Mesenchymal stem cell (in vitro differentiated cells and primary cell): ENCODE data around the gene MXI1.

ENCODE experiments used
- DNase-seq: peaks from one replicate; pipeline ENCODE4 v3.0.0-alpha.2; 2013
- H2AFZ ChIP-seq: one replicate; pipeline ENCODE4 v1.6.1; 2013; ENCODE audit warnings: low read depth, mild to moderate bottlenecking, control low read depth, inconsistent platforms, low read length, moderate library complexity
- H2AK5ac ChIP-seq: 2 replicates; pipeline ENCODE4 v1.6.1; 2013; ENCODE audit warnings: low read length, moderate library complexity, mild to moderate bottlenecking, inconsistent platforms; ENCODE audit not compliant: severe bottlenecking
- H2BK120ac ChIP-seq: one replicate; pipeline ENCODE4 v1.6.1; 2013; ENCODE audit warnings: low read depth, mild to moderate bottlenecking, inconsistent platforms, low read length, moderate library complexity
- H2BK12ac ChIP-seq, 2 experiments: one replicate each; pipeline ENCODE4 v1.6.1; 2013; ENCODE audit warnings: inconsistent platforms in 2 of 2, low read length in 2 of 2, mild to moderate bottlenecking in 2 of 2, moderate library complexity in 2 of 2, control low read depth in 1 of 2
- H2BK15ac ChIP-seq: one replicate; pipeline ENCODE4 v1.6.1; 2013; ENCODE audit warnings: mild to moderate bottlenecking, low read depth, inconsistent platforms; ENCODE audit not compliant: poor library complexity, severe bottlenecking
- H2BK5ac ChIP-seq: 2 replicates; pipeline ENCODE4 v1.6.1; 2013; ENCODE audit warnings: low read depth, mild to moderate bottlenecking, low read length, control low read depth, inconsistent platforms; ENCODE audit not compliant: poor library complexity, severe bottlenecking
- H3K14ac ChIP-seq, 2 experiments: one replicate each; pipeline ENCODE4 v1.6.1; 2013; ENCODE audit warnings: inconsistent platforms in 2 of 2, low read length in 2 of 2, control low read depth in 1 of 2, mild to moderate bottlenecking in 1 of 2, moderate library complexity in 1 of 2
- H3K18ac ChIP-seq, 2 experiments: one replicate each; pipeline ENCODE4 v1.6.1; 2013; ENCODE audit warnings: inconsistent platforms in 2 of 2, low read length in 2 of 2, control low read depth in 1 of 2, low read depth in 1 of 2, mild to moderate bottlenecking in 1 of 2
- H3K23ac ChIP-seq, 2 experiments: one replicate each; pipeline ENCODE4 v1.6.1; 2013; ENCODE audit warnings: inconsistent platforms in 2 of 2, low read length in 2 of 2, mild to moderate bottlenecking in 2 of 2, moderate library complexity in 2 of 2, control low read depth in 1 of 2
- H3K27ac ChIP-seq: 2 replicates; pipeline ENCODE4 v1.5.1; 2013; ENCODE audit warnings: mild to moderate bottlenecking, moderate library complexity, low read length, control low read depth, inconsistent platforms; ENCODE audit not compliant: poor library complexity, severe bottlenecking
- H3K27me3 ChIP-seq, 2 experiments: 2 replicates each; pipeline versions ENCODE4 v1.6.1 to v1.7.0; 2013; ENCODE audit warnings: low read length in 2 of 2, mild to moderate bottlenecking in 2 of 2, moderate library complexity in 2 of 2, control low read depth in 1 of 2, inconsistent platforms in 1 of 2; ENCODE audit not compliant: control insufficient read depth in 1 of 2, insufficient read depth in 1 of 2
- H3K36me3 ChIP-seq, 2 experiments: 2 replicates each; pipeline versions ENCODE4 v1.6.1 to v1.7.0; 2013; ENCODE audit warnings: low read length in 2 of 2, control low read depth in 1 of 2, inconsistent platforms in 1 of 2, low read depth in 1 of 2, mild to moderate bottlenecking in 1 of 2; ENCODE audit not compliant: insufficient read depth in 2 of 2, control insufficient read depth in 1 of 2
- H3K4ac ChIP-seq, 2 experiments: one replicate each; pipeline ENCODE4 v1.6.1; 2013; ENCODE audit warnings: inconsistent platforms in 2 of 2, low read length in 2 of 2, mild to moderate bottlenecking in 2 of 2, moderate library complexity in 2 of 2, control low read depth in 1 of 2, low read depth in 1 of 2
- H3K4me1 ChIP-seq: 2 replicates; pipeline ENCODE4 v1.6.1; 2013; ENCODE audit warnings: low read depth, low read length, control low read depth; ENCODE audit not compliant: control insufficient read depth, insufficient read depth
- H3K4me2 ChIP-seq: 2 replicates; pipeline ENCODE4 v1.6.1; 2013; ENCODE audit warnings: low read length, mild to moderate bottlenecking, inconsistent platforms; ENCODE audit not compliant: poor library complexity, severe bottlenecking
- H3K4me3 ChIP-seq, 2 experiments: 2 replicates each; pipeline versions ENCODE4 v1.5.1 to v1.7.0; 2013; ENCODE audit warnings: low read length in 2 of 2, mild to moderate bottlenecking in 2 of 2, control low read depth in 1 of 2, low read depth in 1 of 2; ENCODE audit not compliant: insufficient read depth in 1 of 2
- H3K79me1 ChIP-seq: replicated peaks from 2 replicates; pipeline ENCODE4 v1.6.1; 2013; ENCODE audit warnings: mild to moderate bottlenecking, control low read depth, low read length, inconsistent platforms; ENCODE audit not compliant: poor library complexity, severe bottlenecking
- H3K9ac ChIP-seq: 2 replicates; pipeline ENCODE4 v1.7.0; 2013; ENCODE audit warnings: mild to moderate bottlenecking, low read length, moderate library complexity
- H3K9me3 ChIP-seq: 2 replicates; pipeline ENCODE4 v1.7.0; 2013; ENCODE audit warnings: mild to moderate bottlenecking, low read length; ENCODE audit not compliant: control insufficient read depth
- H4K8ac ChIP-seq: one replicate; pipeline ENCODE4 v1.6.1; 2013; ENCODE audit warnings: inconsistent platforms, mild to moderate bottlenecking, low read length, moderate library complexity
- H4K91ac ChIP-seq: one replicate; pipeline ENCODE4 v1.6.1; 2013; ENCODE audit warnings: mild to moderate bottlenecking, low read length, inconsistent platforms
- WGBS: methylation state at CpG from one replicate; pipeline ENCODE4 v1.1.7; 2013; ENCODE audit warnings: mixed read lengths; 5-methylcytosine and 5-hydroxymethylcytosine counted together

MXI1 gene

GRCh38 chr10:110223298-110223925 lies 16.0 kb downstream of the MXI1 start:
- Histone ChIP-seq H3K4me3 (no peak overlapping the region), H2BK5ac (no peak overlapping the region), H3K23ac (no peak overlapping the region), H3K27me3 (no peaks in the 10 kb centered on the region), H2AK5ac (no peak overlapping the region), H4K91ac (no peak overlapping the region), H4K8ac (no peak overlapping the region), H3K9ac (no peak overlapping the region), H3K14ac (no peak overlapping the region), H2BK15ac (no peak overlapping the region), H3K79me1 (peaks cover 9% of the 10 kb centered on the region), H3K18ac (no peak overlapping the region), H3K9me3 (no peaks in the 10 kb centered on the region), H2BK12ac (no peak overlapping the region), H3K4me2 (no peak overlapping the region), H2AFZ (no peak overlapping the region), H3K27ac (no peak overlapping the region), H3K4me1 (peaks cover 11% of the 10 kb centered on the region), H3K4ac (no peak overlapping the region), H2BK120ac (no peak overlapping the region), H3K36me3 (peaks cover 0 to 2% of the 10 kb centered on the region in 2 experiments)
- WGBS: 89% methylated on average over 8 of the region's 13 CpGs
- no peak for DNase-seq

- H4K8ac ChIP-seq: no peak overlapping the region
- H3K36me3 ChIP-seq: peaks cover 0 to 18% of the 10 kb centered on the region in 2 experiments
- no peak overlapping the region for H2BK120ac ChIP-seq
- H3K14ac ChIP-seq: no peak overlapping the region
- no peaks in the 10 kb centered on the region for H3K9me3 ChIP-seq
- no peak overlapping the region for H3K4me2 ChIP-seq
- no peak overlapping the region for H2BK12ac ChIP-seq
- no peak overlapping the region for H4K91ac ChIP-seq
- no peak overlapping the region for H3K27ac ChIP-seq
- no peak overlapping the region for H3K23ac ChIP-seq
- H2BK5ac ChIP-seq: no peak overlapping the region
- whole genome bisulfite sequencing: 88% methylated on average over 8 of the region's 9 CpGs
- H3K27me3 ChIP-seq: no peaks in the 10 kb centered on the region
- no peak for DNase-seq
- H2BK15ac ChIP-seq: no peak overlapping the region
- no peak overlapping the region for H3K4ac ChIP-seq
- peak overlapping the region; percentile 70 for H3K9ac ChIP-seq
- peaks cover 11% of the 10 kb centered on the region for H3K4me1 ChIP-seq
- no peak overlapping the region for H2AFZ ChIP-seq
- no peak overlapping the region for H2AK5ac ChIP-seq
- H3K79me1 ChIP-seq: peaks cover 6% of the 10 kb centered on the region
- peak overlapping the region in 1 of 2 experiments; percentile 72 for H3K4me3 ChIP-seq
- H3K18ac ChIP-seq: no peak overlapping the region
Observed at GRCh38 chr10:110224992-110225391, 17.6 kb downstream of the MXI1 start.

DNA sequence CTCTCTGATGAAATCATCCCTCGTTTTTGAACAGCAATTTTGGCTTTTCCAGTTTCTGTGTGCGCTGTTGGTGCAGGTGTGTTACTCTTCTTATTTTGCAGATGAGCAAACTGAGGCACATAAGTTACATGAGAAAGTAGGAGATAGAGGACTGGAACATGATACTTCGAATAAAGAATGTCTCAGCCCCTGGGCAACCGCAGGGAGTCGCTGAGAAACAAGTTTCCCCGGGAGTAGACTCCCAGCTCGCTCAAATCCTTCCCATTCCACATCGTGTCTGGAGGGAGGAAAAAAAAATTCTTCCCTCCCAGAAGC lies 18.0 kb downstream of the MXI1 start:
- no peak overlapping the region for H2BK120ac ChIP-seq
- H3K4me3 ChIP-seq: peak overlapping the region in 1 of 2 experiments; percentile 72
- H3K27me3 ChIP-seq: no peaks in the 10 kb centered on the region
- no peak overlapping the region for H3K4ac ChIP-seq
- no peaks in the 10 kb centered on the region for H3K9me3 ChIP-seq
- WGBS: 5% methylated on average over 7 of the region's 8 CpGs
- no peak overlapping the region for H3K14ac ChIP-seq
- no peak overlapping the region for H2BK5ac ChIP-seq
- H3K4me1 ChIP-seq: peaks cover 10% of the 10 kb centered on the region
- peak overlapping the region; percentile 79 for H3K4me2 ChIP-seq
- DNase-seq: no peak
- H2AFZ ChIP-seq: no peak overlapping the region
- H2AK5ac ChIP-seq: no peak overlapping the region
- H2BK15ac ChIP-seq: no peak overlapping the region
- peaks cover 0 to 21% of the 10 kb centered on the region in 2 experiments for H3K36me3 ChIP-seq
- no peak overlapping the region for H4K8ac ChIP-seq
- H3K18ac ChIP-seq: no peak overlapping the region
- H3K79me1 ChIP-seq: peaks cover 5% of the 10 kb centered on the region
- no peak overlapping the region for H3K23ac ChIP-seq
- no peak overlapping the region for H4K91ac ChIP-seq
- peak overlapping the region; percentile 70 for H3K9ac ChIP-seq
- H2BK12ac ChIP-seq: no peak overlapping the region
- peak overlapping the region; percentile 63 for H3K27ac ChIP-seq

DNA sequence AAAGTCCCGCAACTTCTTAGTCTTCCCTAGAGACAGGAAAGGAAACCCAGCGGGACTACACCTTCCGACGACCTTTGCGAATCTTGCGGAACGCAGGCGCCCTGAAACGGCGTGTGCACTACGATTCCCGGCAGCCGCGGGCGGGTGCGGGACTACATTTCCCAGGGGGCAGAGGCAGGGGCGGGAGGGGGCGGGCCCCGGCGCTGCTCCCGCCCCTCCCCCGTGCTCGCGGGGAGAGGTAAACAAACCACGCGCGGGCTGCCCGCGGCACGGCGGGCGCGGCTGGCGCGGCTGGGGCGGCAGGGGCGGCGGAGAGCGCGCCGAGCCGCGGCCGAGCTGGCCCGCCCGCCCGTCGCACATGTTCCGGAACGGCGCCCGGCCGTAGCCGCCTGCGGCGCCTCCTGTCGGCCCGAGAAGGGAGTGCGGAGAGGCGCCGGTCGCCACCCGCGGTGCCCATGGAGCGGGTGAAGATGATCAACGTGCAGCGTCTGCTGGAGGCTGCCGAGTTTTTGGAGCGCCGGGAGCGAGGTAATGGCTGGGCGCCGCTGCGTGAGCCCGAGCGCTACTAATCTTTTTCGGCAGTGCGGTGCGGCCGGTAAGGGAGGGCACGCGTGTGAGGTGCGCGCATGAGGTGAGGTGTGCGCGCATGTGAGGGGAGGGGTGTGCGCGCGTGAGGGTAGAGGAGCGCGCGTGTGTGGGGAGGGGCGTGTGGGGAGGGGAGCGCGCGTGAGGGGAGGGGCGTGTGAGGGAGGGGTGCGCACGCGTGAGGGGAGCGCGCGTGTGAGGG lies 18.5 kb downstream of the MXI1 start:
- peak overlapping the region; percentile 83 for H3K9ac ChIP-seq
- no peak overlapping the region for H4K91ac ChIP-seq
- peak overlapping the region in 1 of 2 experiments; percentile 6 for H3K23ac ChIP-seq
- WGBS: under 1% methylated on average over 82 of the region's 103 CpGs
- no peaks in the 10 kb centered on the region for H3K27me3 ChIP-seq
- peaks cover 9% of the 10 kb centered on the region for H3K4me1 ChIP-seq
- H2BK15ac ChIP-seq: no peak overlapping the region
- peak overlapping the region; percentile 35 for H2BK120ac ChIP-seq
- DNase-seq: peak; percentile 93
- peak overlapping the region; percentile 67 for H2AFZ ChIP-seq
- H2BK12ac ChIP-seq: no peak overlapping the region
- H3K18ac ChIP-seq: peak overlapping the region in 1 of 2 experiments; percentile 93
- peak overlapping the region; percentile 75 for H3K27ac ChIP-seq
- no peak overlapping the region for H2AK5ac ChIP-seq
- no peak overlapping the region for H3K4ac ChIP-seq
- peak overlapping the region; percentile 84 to 95 for H3K4me3 ChIP-seq
- H3K14ac ChIP-seq: no peak overlapping the region
- no peaks in the 10 kb centered on the region for H3K9me3 ChIP-seq
- peaks cover 0 to 21% of the 10 kb centered on the region in 2 experiments for H3K36me3 ChIP-seq
- H2BK5ac ChIP-seq: no peak overlapping the region
- H3K79me1 ChIP-seq: peaks cover 4% of the 10 kb centered on the region
- H3K4me2 ChIP-seq: peak overlapping the region; percentile 79
- peak overlapping the region; percentile 51 for H4K8ac ChIP-seq
